GM23338 (cell line): ENCODE results near the gene CHCHD6. TPM values are rescaled to one million over a fixed set of nuclear protein-coding genes. Genes with fewer than 3 reads are reported as not detected.

Experiments used
- ATAC-seq: fragments of 200-7000 bp; cut with Tn5 transposase; 3 replicates; pipeline ENCODE4 v1.9.1; 2020
- DNase-seq: peaks from one replicate; pipeline ENCODE4 v3.0.0-alpha.2; 2015; ENCODE audit warnings: low spot score
- H2AFZ ChIP-seq: fragments of 200-600 bp; sonication (generic); 2 replicates; pipeline ENCODE4 v1.8.0; 2016; ENCODE audit warnings: antibody characterized with exemption, mild to moderate bottlenecking, moderate library complexity
- H3F3A ChIP-seq: fragments of 200-600 bp; sonication (generic); replicated peaks from 2 replicates; pipeline ENCODE4 v1.8.0; 2017; ENCODE audit warnings: antibody characterized with exemption, mixed run types, low read depth
- H3K27ac ChIP-seq: fragments of 200-600 bp; sonication (generic); 2 replicates; pipeline ENCODE4 v1.6.1; 2016; ENCODE audit warnings: low read depth
- H3K27me3 ChIP-seq: fragments of 200-600 bp; sonication (generic); 2 replicates; pipeline ENCODE4 v1.8.0; 2016; ENCODE audit warnings: mild to moderate bottlenecking, mixed run types, moderate library complexity; ENCODE audit not compliant: insufficient read depth
- H3K36me3 ChIP-seq: fragments of 200-600 bp; sonication (generic); 2 replicates; pipeline ENCODE4 v1.8.0; 2016; ENCODE audit warnings: mild to moderate bottlenecking; ENCODE audit not compliant: insufficient read depth
- H3K4me1 ChIP-seq: fragments of 200-600 bp; sonication (generic); 2 replicates; pipeline ENCODE4 v1.8.0; 2016; ENCODE audit warnings: mild to moderate bottlenecking, moderate library complexity; ENCODE audit not compliant: insufficient read depth
- H3K4me2 ChIP-seq: fragments of 200-600 bp; sonication (generic); 2 replicates; pipeline ENCODE4 v1.7.1; 2017; ENCODE audit warnings: mixed run types
- H3K4me3 ChIP-seq: fragments of 200-600 bp; sonication (generic); 2 replicates; pipeline ENCODE4 v1.6.1; 2016; ENCODE audit warnings: mixed run types
- H3K79me2 ChIP-seq: fragments of 200-600 bp; sonication (generic); replicated peaks from 2 replicates; pipeline ENCODE4 v1.8.0; 2017; ENCODE audit warnings: mild to moderate bottlenecking; ENCODE audit not compliant: insufficient read depth
- H3K9me2 ChIP-seq: fragments of 200-600 bp; sonication (generic); 2 replicates; pipeline ENCODE4 v1.8.0; 2017; ENCODE audit not compliant: insufficient read depth
- H4K20me1 ChIP-seq: fragments of 200-600 bp; sonication (generic); replicated peaks from 2 replicates; pipeline ENCODE4 v1.8.0; 2017; ENCODE audit warnings: mild to moderate bottlenecking; ENCODE audit not compliant: insufficient read depth
- H3K27ac Mint-ChIP-seq: 2 replicates; pipeline ENCODE4 v1.8.0; 2020; ENCODE audit warnings: inconsistent platforms, mild to moderate bottlenecking, moderate library complexity, mixed read lengths
- H3K27me3 Mint-ChIP-seq: 3 replicates; pipeline ENCODE4 v1.8.0; 2022; ENCODE audit warnings: low read depth, mild to moderate bottlenecking, moderate library complexity, mixed read lengths, inconsistent platforms; ENCODE audit not compliant: insufficient read depth, poor library complexity
- H3K36me3 Mint-ChIP-seq: 3 replicates; pipeline ENCODE4 v1.8.0; 2021; ENCODE audit warnings: low read depth, mild to moderate bottlenecking, inconsistent platforms, moderate library complexity, mixed read lengths
- H3K4me1 Mint-ChIP-seq: 3 replicates; pipeline ENCODE4 v1.8.0; 2020; ENCODE audit warnings: mild to moderate bottlenecking, inconsistent platforms, mixed read lengths
- H3K4me3 Mint-ChIP-seq: 3 replicates; pipeline ENCODE4 v1.8.0; 2021; ENCODE audit warnings: moderate library complexity, mild to moderate bottlenecking, inconsistent platforms, mixed read lengths
- H3K9me3 Mint-ChIP-seq: 3 replicates; pipeline ENCODE4 v1.8.0; 2020; ENCODE audit warnings: moderate library complexity, mild to moderate bottlenecking, inconsistent platforms, mixed read lengths
- CREB1 ChIP-seq: fragments of 250-450 bp; sonication (Bioruptor Pico); IDR thresholded peaks from 2 replicates; pipeline ENCODE4 v1.5.0; 2020; ENCODE audit warnings: low read depth, mild to moderate bottlenecking, moderate library complexity
- EZH2 ChIP-seq: fragments of 200-600 bp; sonication (generic); IDR thresholded peaks from one replicate; pipeline ENCODE4 v1.8.0; 2017; ENCODE audit warnings: antibody characterized with exemption, mild to moderate bottlenecking, low read depth; ENCODE audit not compliant: unreplicated experiment
- EZH2phosphoT487 ChIP-seq: fragments of 200-600 bp; sonication (generic); IDR thresholded peaks from one replicate; pipeline ENCODE4 v1.8.1; 2018; ENCODE audit warnings: antibody characterized with exemption; ENCODE audit not compliant: unreplicated experiment
- NANOG ChIP-seq: IDR thresholded peaks from 2 replicates; pipeline ENCODE4 v1.6.1; 2016; ENCODE audit warnings: antibody characterized with exemption, borderline replicate concordance
- POLR2AphosphoS5 ChIP-seq: IDR thresholded peaks from 2 replicates; pipeline ENCODE4 v1.6.1; 2016; ENCODE audit warnings: antibody characterized with exemption, low read depth
- ZNF114 ChIP-seq: fragments of 250-450 bp; sonication (Bioruptor Pico); IDR thresholded peaks from 2 replicates; pipeline ENCODE4 v1.5.0; 2020; ENCODE audit warnings: mild to moderate bottlenecking, moderate library complexity
- ZNF331 ChIP-seq: fragments of 250-450 bp; sonication (Bioruptor Pico); IDR thresholded peaks from 2 replicates; pipeline ENCODE4 v1.5.0; 2020; ENCODE audit warnings: low read depth, mild to moderate bottlenecking, moderate library complexity
- polyA plus RNA-seq: library from polyadenylated mRNA; unstranded; fragments of >200 nt; fragmentation: Nextera tagmentation; extraction: Ambion mirVana; gene quantifications from 2 replicates; pipeline ENCODE4 v1.2.1, GENCODE V29; 2016
- total RNA-seq: library from RNA; depleted of rRNA; stranded (reverse); fragments of >200 nt; shearing (Covaris generic); gene quantifications from 2 replicates; pipeline ENCODE4 v1.2.3, GENCODE V29; 2014
- TF ChIP-seq, protein P1 (sequence below): IDR thresholded peaks from one replicate; pipeline ENCODE4 v1.6.1; 2018; ENCODE audit warnings: antibody characterized with exemption; ENCODE audit not compliant: unreplicated experiment
- TF ChIP-seq, protein P2 (sequence below): IDR thresholded peaks from 2 replicates; pipeline ENCODE4 v1.6.1; 2016; ENCODE audit warnings: antibody characterized with exemption
- TF ChIP-seq, protein P3 (sequence below), 2 experiments: fragments of 200-600 bp in 1 of 2; sonication (generic) in 1 of 2; conservative IDR thresholded peaks; 2 replicates each; pipeline versions ENCODE4 v1.5.1 to v1.6.1; 2016 to 2017; ENCODE audit warnings: antibody characterized with exemption in 2 of 2, low read depth in 2 of 2, mild to moderate bottlenecking in 2 of 2, moderate library complexity in 1 of 2

CHCHD6 gene
- total and polyA plus RNA-seq, 2 experiments from 2014 or later: 28.8 to 43.0 TPM

DNA sequence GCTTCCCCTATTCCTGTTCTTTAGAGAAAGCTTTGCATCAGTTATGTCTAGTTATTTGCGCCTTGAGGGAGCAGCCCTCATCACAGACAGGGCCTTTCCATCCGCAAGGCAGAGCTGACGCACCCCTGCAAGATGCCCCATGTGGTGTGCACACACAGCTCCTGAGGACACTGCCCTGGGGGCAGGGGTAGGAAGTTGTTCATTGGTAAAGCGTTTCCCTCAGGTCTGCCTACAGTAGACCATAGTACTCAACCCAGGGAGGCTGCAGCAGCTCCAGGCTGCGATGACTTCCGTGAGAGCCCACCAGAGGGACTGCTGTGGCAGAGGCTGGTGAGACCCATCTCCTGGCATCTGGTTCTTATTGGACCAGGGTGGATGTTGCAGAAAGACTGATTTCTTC lies 223.8 kb downstream of the CHCHD6 start:
- Histone ChIP-seq H4K20me1 (no peaks in the 10 kb centered on the region), H3K79me2 (no peaks in the 10 kb centered on the region), H3K4me1 (no peaks in the 10 kb centered on the region), H3K27me3 (no peaks in the 10 kb centered on the region), H3F3A (no peaks in the 10 kb centered on the region), H3K27ac (no peak overlapping the region), H2AFZ (no peak overlapping the region), H3K4me2 (no peak overlapping the region), H3K36me3 (no peaks in the 10 kb centered on the region), H3K9me2 (no peaks in the 10 kb centered on the region), H3K4me3 (no peak overlapping the region)
- H3K4me1 Mint-ChIP-seq: no peaks in the 10 kb centered on the region; the same call in 2 of the 3 replicates
- H3K27me3 Mint-ChIP-seq: peaks cover 8% of the 10 kb centered on the region
- ATAC-seq (peak; percentile 51), DNase-seq (no peak)
- no peaks in the 10 kb centered on the region for H3K9me3 Mint-ChIP-seq
- H3K27ac Mint-ChIP-seq: no peak overlapping the region
- TF ChIP-seq CREB1 (CRISPR knock-in tag): no peak
- no peak for TF ChIP-seq NANOG
- no peak for TF ChIP-seq ZNF114 (CRISPR knock-in tag)
- TF ChIP-seq, protein P1, sequence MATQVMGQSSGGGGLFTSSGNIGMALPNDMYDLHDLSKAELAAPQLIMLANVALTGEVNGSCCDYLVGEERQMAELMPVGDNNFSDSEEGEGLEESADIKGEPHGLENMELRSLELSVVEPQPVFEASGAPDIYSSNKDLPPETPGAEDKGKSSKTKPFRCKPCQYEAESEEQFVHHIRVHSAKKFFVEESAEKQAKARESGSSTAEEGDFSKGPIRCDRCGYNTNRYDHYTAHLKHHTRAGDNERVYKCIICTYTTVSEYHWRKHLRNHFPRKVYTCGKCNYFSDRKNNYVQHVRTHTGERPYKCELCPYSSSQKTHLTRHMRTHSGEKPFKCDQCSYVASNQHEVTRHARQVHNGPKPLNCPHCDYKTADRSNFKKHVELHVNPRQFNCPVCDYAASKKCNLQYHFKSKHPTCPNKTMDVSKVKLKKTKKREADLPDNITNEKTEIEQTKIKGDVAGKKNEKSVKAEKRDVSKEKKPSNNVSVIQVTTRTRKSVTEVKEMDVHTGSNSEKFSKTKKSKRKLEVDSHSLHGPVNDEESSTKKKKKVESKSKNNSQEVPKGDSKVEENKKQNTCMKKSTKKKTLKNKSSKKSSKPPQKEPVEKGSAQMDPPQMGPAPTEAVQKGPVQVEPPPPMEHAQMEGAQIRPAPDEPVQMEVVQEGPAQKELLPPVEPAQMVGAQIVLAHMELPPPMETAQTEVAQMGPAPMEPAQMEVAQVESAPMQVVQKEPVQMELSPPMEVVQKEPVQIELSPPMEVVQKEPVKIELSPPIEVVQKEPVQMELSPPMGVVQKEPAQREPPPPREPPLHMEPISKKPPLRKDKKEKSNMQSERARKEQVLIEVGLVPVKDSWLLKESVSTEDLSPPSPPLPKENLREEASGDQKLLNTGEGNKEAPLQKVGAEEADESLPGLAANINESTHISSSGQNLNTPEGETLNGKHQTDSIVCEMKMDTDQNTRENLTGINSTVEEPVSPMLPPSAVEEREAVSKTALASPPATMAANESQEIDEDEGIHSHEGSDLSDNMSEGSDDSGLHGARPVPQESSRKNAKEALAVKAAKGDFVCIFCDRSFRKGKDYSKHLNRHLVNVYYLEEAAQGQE: no peak
- TF ChIP-seq, protein P2, sequence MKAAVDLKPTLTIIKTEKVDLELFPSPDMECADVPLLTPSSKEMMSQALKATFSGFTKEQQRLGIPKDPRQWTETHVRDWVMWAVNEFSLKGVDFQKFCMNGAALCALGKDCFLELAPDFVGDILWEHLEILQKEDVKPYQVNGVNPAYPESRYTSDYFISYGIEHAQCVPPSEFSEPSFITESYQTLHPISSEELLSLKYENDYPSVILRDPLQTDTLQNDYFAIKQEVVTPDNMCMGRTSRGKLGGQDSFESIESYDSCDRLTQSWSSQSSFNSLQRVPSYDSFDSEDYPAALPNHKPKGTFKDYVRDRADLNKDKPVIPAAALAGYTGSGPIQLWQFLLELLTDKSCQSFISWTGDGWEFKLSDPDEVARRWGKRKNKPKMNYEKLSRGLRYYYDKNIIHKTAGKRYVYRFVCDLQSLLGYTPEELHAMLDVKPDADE: no peak
- TF ChIP-seq EZH2phosphoT487: no peak
- TF ChIP-seq ZNF331 (CRISPR knock-in tag): no peak
- no peak for TF ChIP-seq POLR2AphosphoS5
- no peaks in the 10 kb centered on the region for H3K36me3 Mint-ChIP-seq
- H3K4me3 Mint-ChIP-seq: no peak overlapping the region

DNA sequence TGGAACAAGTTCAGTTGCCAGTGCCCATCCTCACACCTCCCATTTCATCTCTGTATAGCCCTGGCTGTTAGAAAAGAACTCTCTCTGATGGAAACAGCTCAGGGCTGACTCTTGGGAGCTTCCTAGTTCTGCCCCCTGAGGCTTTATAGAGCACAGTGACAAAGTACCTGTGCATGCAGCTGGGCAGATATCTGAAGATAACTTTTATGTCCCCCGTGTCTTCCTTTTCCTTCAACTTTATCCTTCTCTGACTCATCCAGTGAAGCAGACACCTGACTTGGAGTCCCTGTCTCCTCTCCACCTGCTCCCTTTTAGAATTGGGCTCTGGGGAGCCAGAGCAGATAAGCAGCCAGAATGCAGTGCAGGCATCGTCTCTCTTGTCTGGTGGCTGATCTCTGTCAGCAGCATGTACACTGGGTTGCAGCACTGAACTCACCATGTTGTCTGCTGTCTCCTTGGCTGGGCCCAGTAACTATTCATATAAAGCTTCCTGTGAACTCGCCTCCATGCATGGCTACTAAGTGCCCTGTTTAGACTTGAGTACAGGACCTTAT lies 225.0 kb downstream of the CHCHD6 start:
- Histone ChIP-seq H3K9me2 (no peaks in the 10 kb centered on the region), H2AFZ (no peak overlapping the region), H3K4me1 (no peaks in the 10 kb centered on the region), H3K36me3 (no peaks in the 10 kb centered on the region), H3K27ac (no peak overlapping the region), H3K27me3 (no peaks in the 10 kb centered on the region), H3K79me2 (no peaks in the 10 kb centered on the region), H3K4me3 (no peak overlapping the region), H3F3A (no peaks in the 10 kb centered on the region), H4K20me1 (no peaks in the 10 kb centered on the region), H3K4me2 (no peak overlapping the region)
- H3K4me3 Mint-ChIP-seq: no peak overlapping the region
- H3K27ac Mint-ChIP-seq: no peak overlapping the region
- H3K4me1 Mint-ChIP-seq: peaks cover 3% of the 10 kb centered on the region; the same call in 2 of the 3 replicates
- no peak for TF ChIP-seq ZNF331 (CRISPR knock-in tag)
- TF ChIP-seq, protein P3, sequence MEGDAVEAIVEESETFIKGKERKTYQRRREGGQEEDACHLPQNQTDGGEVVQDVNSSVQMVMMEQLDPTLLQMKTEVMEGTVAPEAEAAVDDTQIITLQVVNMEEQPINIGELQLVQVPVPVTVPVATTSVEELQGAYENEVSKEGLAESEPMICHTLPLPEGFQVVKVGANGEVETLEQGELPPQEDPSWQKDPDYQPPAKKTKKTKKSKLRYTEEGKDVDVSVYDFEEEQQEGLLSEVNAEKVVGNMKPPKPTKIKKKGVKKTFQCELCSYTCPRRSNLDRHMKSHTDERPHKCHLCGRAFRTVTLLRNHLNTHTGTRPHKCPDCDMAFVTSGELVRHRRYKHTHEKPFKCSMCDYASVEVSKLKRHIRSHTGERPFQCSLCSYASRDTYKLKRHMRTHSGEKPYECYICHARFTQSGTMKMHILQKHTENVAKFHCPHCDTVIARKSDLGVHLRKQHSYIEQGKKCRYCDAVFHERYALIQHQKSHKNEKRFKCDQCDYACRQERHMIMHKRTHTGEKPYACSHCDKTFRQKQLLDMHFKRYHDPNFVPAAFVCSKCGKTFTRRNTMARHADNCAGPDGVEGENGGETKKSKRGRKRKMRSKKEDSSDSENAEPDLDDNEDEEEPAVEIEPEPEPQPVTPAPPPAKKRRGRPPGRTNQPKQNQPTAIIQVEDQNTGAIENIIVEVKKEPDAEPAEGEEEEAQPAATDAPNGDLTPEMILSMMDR (conservative IDR thresholded peaks at IDR 0.05; ENCODE audit: low read depth in 2 of 2): no peak
- TF ChIP-seq EZH2phosphoT487: no peak
- TF ChIP-seq EZH2: no peak
- no peak for TF ChIP-seq NANOG
- TF ChIP-seq ZNF114 (CRISPR knock-in tag): no peak
- TF ChIP-seq CREB1 (CRISPR knock-in tag): no peak
- no peak for TF ChIP-seq POLR2AphosphoS5
- TF ChIP-seq, protein P2: no peak
- peaks cover 8% of the 10 kb centered on the region for H3K27me3 Mint-ChIP-seq
- no peak for DNase-seq
- H3K9me3 Mint-ChIP-seq: no peaks in the 10 kb centered on the region
- no peaks in the 10 kb centered on the region for H3K36me3 Mint-ChIP-seq
- no peak for ATAC-seq
